CD14-positive monocyte (primary cell): ENCODE results near the gene SUCO. TPM values are rescaled to one million over a fixed set of nuclear protein-coding genes. Genes with fewer than 3 reads are reported as not detected.

Experiments used
- DNase-seq, 3 donors: peaks; one replicate each; pipeline ENCODE4 v3.0.0-alpha.2; 2011 to 2022
- H2AFZ ChIP-seq: 2 replicates; pipeline ENCODE4 v1.6.0; 2012; ENCODE audit warnings: mild to moderate bottlenecking, low read depth, low read length, inconsistent platforms; ENCODE audit not compliant: insufficient read depth, poor library complexity, severe bottlenecking
- H3K27ac ChIP-seq, 2 donors: 1 replicate in 1 of 2; 2 replicates in 1 of 2; pipeline ENCODE4 v1.5.1; 2012 to 2013; ENCODE audit warnings: low read length in 2 of 2, control low read depth in 1 of 2, inconsistent platforms in 1 of 2, low read depth in 1 of 2, mild to moderate bottlenecking in 1 of 2
- H3K27me3 ChIP-seq, 2 donors: one replicate each; pipeline versions ENCODE4 v1.6.0 to v1.6.1; 2011 to 2013; ENCODE audit warnings: low read length in 2 of 2; ENCODE audit not compliant: control insufficient read depth in 2 of 2, insufficient read depth in 2 of 2
- H3K36me3 ChIP-seq, 2 donors: replicated peaks in 1 of 2; 1 replicate in 1 of 2; 2 replicates in 1 of 2; pipeline versions ENCODE4 v1.5.1 to v1.6.1; 2012 to 2013; ENCODE audit warnings: low read length in 2 of 2, control low read depth in 1 of 2, inconsistent platforms in 1 of 2, mild to moderate bottlenecking in 1 of 2; ENCODE audit not compliant: insufficient read depth in 2 of 2, control insufficient read depth in 1 of 2
- H3K4me1 ChIP-seq, 2 donors: 1 replicate in 1 of 2; 2 replicates in 1 of 2; pipeline versions ENCODE4 v1.5.1 to v1.6.1; 2012 to 2013; ENCODE audit warnings: low read length in 2 of 2, control low read depth in 1 of 2, inconsistent platforms in 1 of 2, mild to moderate bottlenecking in 1 of 2, moderate library complexity in 1 of 2; ENCODE audit not compliant: insufficient read depth in 2 of 2, control insufficient read depth in 1 of 2
- H3K4me2 ChIP-seq: replicated peaks from 2 replicates; pipeline ENCODE3; 2012; ENCODE audit warnings: low read length, moderate library complexity, mild to moderate bottlenecking; ENCODE audit not compliant: poor library complexity, severe bottlenecking; ENCODE audit errors: extremely low read depth
- H3K4me3 ChIP-seq, 3 experiments: fragments of 200-600 bp in 1 of 3; sonication (generic) in 1 of 3; replicated peaks in 1 of 3; 1 replicate in 2 of 3; 2 replicates in 1 of 3; pipeline ENCODE4 v1.5.1; 2011 to 2013; ENCODE audit warnings: low read length in 3 of 3, mild to moderate bottlenecking in 3 of 3, control low read depth in 2 of 3, low read depth in 2 of 3, inconsistent platforms in 1 of 3, moderate library complexity in 1 of 3
- H3K79me2 ChIP-seq: 2 replicates; pipeline ENCODE4 v1.6.0; 2012; ENCODE audit warnings: mild to moderate bottlenecking, control low read depth, inconsistent platforms, low read length, moderate library complexity; ENCODE audit not compliant: insufficient read depth
- H3K9ac ChIP-seq: 2 replicates; pipeline ENCODE4 v1.6.0; 2017; ENCODE audit warnings: low read length, mild to moderate bottlenecking; ENCODE audit not compliant: insufficient read depth, poor library complexity, severe bottlenecking
- H3K9me3 ChIP-seq, 2 donors: replicated peaks in 1 of 2; 1 replicate in 1 of 2; 2 replicates in 1 of 2; pipeline versions ENCODE4 v1.5.1 to v1.6.1; 2012 to 2013; ENCODE audit warnings: low read length in 2 of 2, control low read depth in 1 of 2; ENCODE audit not compliant: control insufficient read depth in 1 of 2, insufficient read depth in 1 of 2
- H4K20me1 ChIP-seq: 2 replicates; pipeline ENCODE4 v1.6.0; 2012; ENCODE audit warnings: mild to moderate bottlenecking, low read length, control low read depth, moderate library complexity; ENCODE audit not compliant: insufficient read depth
- H3K27ac Mint-ChIP-seq, 7 donors: one replicate each; pipeline ENCODE4 v1.8.0; 2020; ENCODE audit warnings: mild to moderate bottlenecking in 7 of 7, mixed read lengths in 7 of 7, moderate library complexity in 6 of 7, inconsistent platforms in 2 of 7
- H3K27me3 Mint-ChIP-seq, 3 donors: one replicate each; pipeline ENCODE4 v1.8.0; 2021 to 2022; ENCODE audit warnings: low read depth in 3 of 3, mild to moderate bottlenecking in 3 of 3, mixed read lengths in 3 of 3, moderate library complexity in 3 of 3, inconsistent platforms in 1 of 3
- H3K36me3 Mint-ChIP-seq, 2 donors: one replicate each; pipeline ENCODE4 v1.8.0; 2020; ENCODE audit warnings: mixed read lengths in 2 of 2, inconsistent platforms in 1 of 2, mild to moderate bottlenecking in 1 of 2
- H3K4me1 Mint-ChIP-seq: one replicate; pipeline ENCODE4 v1.8.0; 2020; ENCODE audit warnings: mild to moderate bottlenecking, mixed read lengths
- H3K4me3 Mint-ChIP-seq, 2 donors: one replicate each; pipeline ENCODE4 v1.8.0; 2020; ENCODE audit warnings: mild to moderate bottlenecking in 2 of 2, mixed read lengths in 2 of 2, moderate library complexity in 1 of 2
- H3K9me3 Mint-ChIP-seq, 7 donors: one replicate each; pipeline ENCODE4 v1.8.0; 2020 to 2022; ENCODE audit warnings: mixed read lengths in 7 of 7, mild to moderate bottlenecking in 6 of 7, moderate library complexity in 6 of 7, inconsistent platforms in 2 of 7
- CTCF ChIP-seq: fragments of 200-600 bp; IDR thresholded peaks from one replicate; pipeline ENCODE4 v1.8.0; 2022; ENCODE audit warnings: antibody characterized with exemption, mild to moderate bottlenecking
- WGBS: methylation state at CpG from one replicate; pipeline ENCODE4 v1.1.5; 2013; ENCODE audit warnings: missing lambda C conversion rate; ENCODE audit not compliant: insufficient coverage; 5-methylcytosine and 5-hydroxymethylcytosine counted together
- intact Hi-C, 2 donors: fragments of 100-400 bp; cut with micrococcal nuclease; formaldehyde crosslinking; loops; one replicate each; pipeline versions ENCODE4 v1.15.0 to v1.15.1; 2023
- polyA plus RNA-seq, 3 donors: library from polyadenylated mRNA; depleted of rRNA in 1 of 3; unstranded in 2 of 3; stranded (reverse) in 1 of 3; fragments of 300-500 nt in 2 of 3; fragments of >200 nt in 1 of 3; fragmentation: Illumina TruSeq in 2 of 3; gene quantifications; 1 replicate in 2 of 3; 2 replicates in 1 of 3; pipeline ENCODE4 v1.2.3, GENCODE V29; 2012 to 2021

SUCO gene
- polyA plus RNA-seq, 3 donors: 6.8 to 8.5 (median 6.8) TPM

DNA sequence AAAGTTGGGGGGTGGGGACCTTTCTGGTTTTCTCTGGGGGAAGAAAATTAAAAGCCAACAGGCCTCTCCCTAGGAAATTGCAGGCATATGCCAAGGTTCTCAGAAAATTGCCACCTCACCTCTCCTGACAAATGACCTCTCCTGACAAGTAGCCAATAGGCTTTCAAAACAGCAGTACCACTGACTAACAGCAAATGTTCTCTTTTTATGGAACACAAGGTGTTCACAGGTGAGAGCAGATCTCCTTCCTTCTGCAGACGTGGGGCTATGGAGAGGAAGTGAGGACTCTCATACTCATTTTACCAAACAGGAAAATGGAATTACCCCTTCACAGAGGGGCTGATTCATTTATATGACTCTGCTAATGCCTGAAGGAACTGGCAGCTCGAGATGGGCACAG, 32.7 kb upstream of the SUCO start:
- H3K9me3 Mint-ChIP-seq: peaks cover 0 to 2% (median 0%) of the 10 kb centered on the region in 7 donors
- no peaks in the 10 kb centered on the region for H4K20me1 ChIP-seq
- no peak overlapping the region for H3K9ac ChIP-seq
- no peaks in the 10 kb centered on the region for H3K36me3 Mint-ChIP-seq
- H3K9me3 ChIP-seq: no peaks in the 10 kb centered on the region
- no peak overlapping the region for H3K4me2 ChIP-seq
- H3K27me3 ChIP-seq: no peaks in the 10 kb centered on the region
- no peaks in the 10 kb centered on the region for H3K79me2 ChIP-seq
- DNase-seq: peak in 1 of 3 donors; percentile 37
- peaks cover 43 to 45% of the 10 kb centered on the region in 2 donors for H3K4me1 ChIP-seq
- peak overlapping the region in 1 of 7 donors; percentile 38 for H3K27ac Mint-ChIP-seq
- H2AFZ ChIP-seq: peak overlapping the region; percentile 52
- H3K4me3 ChIP-seq: no peak overlapping the region
- no peak overlapping the region for H3K4me3 Mint-ChIP-seq
- H3K27me3 Mint-ChIP-seq: peaks cover 0 to 2% (median 2%) of the 10 kb centered on the region in 3 donors
- peak overlapping the region in 1 of 2 donors; percentile 56 for H3K27ac ChIP-seq
- TF ChIP-seq CTCF: no peak
- 80% methylated on average over 1 of the region's 2 CpGs for WGBS
- H3K4me1 Mint-ChIP-seq: peaks cover 63% of the 10 kb centered on the region
- H3K36me3 ChIP-seq: no peaks in the 10 kb centered on the region
- intact Hi-C loops: no loop called here

- Histone ChIP-seq H4K20me1 (no peaks in the 10 kb centered on the region), H3K9ac (no peak overlapping the region), H3K4me3 (no peak overlapping the region), H3K27me3 (no peaks in the 10 kb centered on the region), H3K4me1 (peaks cover 3 to 8% of the 10 kb centered on the region in 2 donors), H3K4me2 (no peak overlapping the region), H3K27ac (no peak overlapping the region), H3K9me3 (no peaks in the 10 kb centered on the region), H3K36me3 (no peaks in the 10 kb centered on the region), H3K79me2 (no peaks in the 10 kb centered on the region), H2AFZ (no peak overlapping the region)
- Mint-ChIP-seq H3K9me3 (peaks cover 0 to 6% (median 0%) of the 10 kb centered on the region in 7 donors), H3K4me1 (peaks cover 29% of the 10 kb centered on the region), H3K36me3 (no peaks in the 10 kb centered on the region), H3K4me3 (no peak overlapping the region), H3K27me3 (no peaks in the 10 kb centered on the region), H3K27ac (peak overlapping the region in 1 of 7 donors; percentile 57)
- DNase-seq: no peak
- intact Hi-C loops: no loop called here
- no peak for TF ChIP-seq CTCF
Measured at GRCh38 chr1:172507741-172508140, 25.2 kb upstream of the SUCO start.
